CD8-positive, alpha-beta memory T cell (primary cell): ENCODE measurements around the gene PSME4. TPM values are rescaled to one million over a fixed set of nuclear protein-coding genes. Genes with fewer than 3 reads are reported as not detected.

Experiments
- polyA plus RNA-seq: library from polyadenylated mRNA; unstranded; fragments of 300-500 nt; fragmentation: Illumina TruSeq; gene quantifications from one replicate; pipeline ENCODE4 v1.2.3, GENCODE V29; 2021
- total RNA-seq, 2 experiments: library from RNA; stranded (reverse); gene quantifications; one replicate each; pipeline ENCODE4 v1.2.3, GENCODE V29; 2021

Gene PSME4
- total and polyA plus RNA-seq, 3 experiments from 2014 or later = 6.2 to 49.9 (median 48.0) TPM

Other genes with a start within 250 kb of the PSME4 start
- 10 to 100 TPM; 25.6 to 27.4 TPM for gene CHAC2, start 203.2 kb downstream of the PSME4 start, total RNA-seq
- gene CHAC2, start 203.2 kb downstream of the PSME4 start, polyA plus RNA-seq = 3.8 TPM
- gene ASB3, start 184.0 kb downstream of the PSME4 start, total RNA-seq = 10 to 100 TPM; 17.8 to 24.4 TPM
- 18.0 TPM for gene ASB3, start 184.0 kb downstream of the PSME4 start, polyA plus RNA-seq
- gene ERLEC1, start 183.9 kb downstream of the PSME4 start, total RNA-seq = 10 to 100 TPM; 25.4 to 26.4 TPM
- gene ERLEC1, start 183.9 kb downstream of the PSME4 start, polyA plus RNA-seq = 43.9 TPM
- 1 to 10 TPM; 2.0 to 2.1 TPM for gene GPR75, start 111.0 kb downstream of the PSME4 start, total RNA-seq
- not detected for gene GPR75, start 111.0 kb downstream of the PSME4 start, polyA plus RNA-seq
- 10 to 100 TPM in 1 of 2 experiments, 1 to 10 TPM in 1; 8.8 to 10.3 TPM for gene ACYP2, start 144.6 kb upstream of the PSME4 start, total RNA-seq
- 12.6 TPM for gene ACYP2, start 144.6 kb upstream of the PSME4 start, polyA plus RNA-seq